ENCODE measurements around the gene FKBP15. TPM values are rescaled to one million over a fixed set of nuclear protein-coding genes. Genes with fewer than 3 reads are reported as not detected.

Gene FKBP15
- total RNA-seq, 1 donor from 2014 or later: 36.9 TPM

DNA sequence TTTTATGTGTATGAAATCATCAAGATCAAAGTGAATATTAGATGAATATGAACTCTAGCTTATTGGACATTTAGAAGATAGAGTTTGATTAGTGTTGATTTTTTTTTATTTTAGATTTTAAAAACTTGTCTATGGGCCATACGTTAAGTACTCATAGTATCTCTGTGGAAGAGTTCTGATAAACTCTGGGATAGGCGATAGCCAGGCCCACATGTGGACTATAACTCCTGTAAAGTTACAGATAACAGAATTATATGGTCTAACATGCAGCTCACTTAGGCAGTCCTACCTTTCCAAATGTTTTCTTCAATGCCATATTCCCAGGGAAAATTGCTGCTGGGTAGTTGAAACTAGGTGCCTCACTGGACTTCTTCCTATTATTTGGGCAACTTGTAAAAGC lies 10.6 kb upstream of the FKBP15 start:
- intact Hi-C loops (cut with micrococcal nuclease): loop anchor here (1.0 kb wide), 1 partner anchor 10 kb away; the partner anchor contains the start of genes FKBP15 and SLC31A1

DNA sequence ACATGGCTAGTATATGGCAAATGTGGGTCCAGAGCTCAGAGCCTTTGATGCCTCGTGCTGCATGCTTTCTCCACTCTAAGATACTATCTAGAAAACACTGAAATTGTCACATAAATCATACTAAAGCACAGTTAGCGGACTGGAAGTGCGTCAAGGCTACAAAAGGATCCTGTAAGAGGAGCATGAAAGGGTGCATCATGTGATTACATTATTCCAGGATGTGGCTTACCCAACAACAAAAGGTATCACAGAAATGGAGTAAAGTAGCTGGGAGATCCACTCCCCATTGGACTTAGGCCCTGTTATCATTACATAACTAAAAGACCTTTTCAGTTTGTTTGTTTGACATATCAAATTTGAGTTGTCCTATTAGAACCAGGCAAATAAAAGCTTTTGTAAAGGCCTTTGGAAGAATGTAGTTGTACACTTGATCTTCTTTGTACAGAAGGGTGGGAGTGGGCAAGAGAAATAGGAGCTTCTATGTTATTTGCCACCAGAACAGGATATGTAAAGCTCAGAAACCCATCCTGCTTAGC lies 7.1 kb upstream of the FKBP15 start:
- intact Hi-C loops (cut with micrococcal nuclease): loop anchor here (10.0 kb wide), 1 partner anchor 1157 kb away; the partner anchor contains the start of gene AKNA

DNA sequence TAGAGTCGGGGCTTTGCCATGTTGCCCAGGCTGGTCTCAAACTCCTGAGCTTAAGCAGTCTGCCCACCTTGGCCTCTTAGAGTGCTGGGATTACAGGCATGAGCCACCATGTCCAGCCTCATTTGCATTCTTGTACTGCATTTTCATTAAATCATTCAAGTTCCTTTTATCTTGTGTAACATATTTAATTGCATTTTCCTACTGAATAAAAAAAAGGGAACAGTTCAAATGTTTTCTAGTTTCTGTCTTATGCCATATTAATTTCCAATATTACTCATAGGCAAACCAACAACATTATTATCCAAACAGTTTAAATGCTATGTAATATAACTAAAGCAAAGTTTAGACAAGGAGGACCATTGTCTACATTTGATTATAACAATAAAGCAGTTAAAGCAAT lies 6.4 kb upstream of the FKBP15 start:
- intact Hi-C loops (cut with micrococcal nuclease): loop anchor here (10.0 kb wide), 1 partner anchor 1157 kb away; the partner anchor contains the start of gene AKNA

DNA sequence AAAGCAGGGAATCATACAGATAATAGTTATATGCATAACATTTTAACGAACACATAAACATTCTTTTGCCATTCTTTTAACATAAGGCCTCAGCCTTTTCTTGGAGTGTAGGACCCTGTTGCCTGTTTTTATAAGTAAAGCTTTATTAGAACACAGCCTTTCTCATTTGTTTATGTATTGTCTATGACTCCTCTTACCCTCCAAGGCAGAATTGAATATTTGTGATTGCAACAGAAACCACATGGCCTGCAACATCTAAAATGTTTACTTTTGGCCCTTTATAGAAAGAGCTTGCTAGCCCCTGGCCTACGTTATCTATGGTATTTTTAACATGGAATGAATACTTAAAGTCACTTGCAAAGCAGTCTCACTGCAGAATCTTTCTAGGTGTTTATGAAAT lies 2.9 kb upstream of the FKBP15 start:
- intact Hi-C loops (cut with micrococcal nuclease): loop anchor here (5.0 to 10.0 kb wide), 2 partner anchors 1161 to 1327 kb away; partner anchors contain the start of genes AKNA and UGCG

DNA sequence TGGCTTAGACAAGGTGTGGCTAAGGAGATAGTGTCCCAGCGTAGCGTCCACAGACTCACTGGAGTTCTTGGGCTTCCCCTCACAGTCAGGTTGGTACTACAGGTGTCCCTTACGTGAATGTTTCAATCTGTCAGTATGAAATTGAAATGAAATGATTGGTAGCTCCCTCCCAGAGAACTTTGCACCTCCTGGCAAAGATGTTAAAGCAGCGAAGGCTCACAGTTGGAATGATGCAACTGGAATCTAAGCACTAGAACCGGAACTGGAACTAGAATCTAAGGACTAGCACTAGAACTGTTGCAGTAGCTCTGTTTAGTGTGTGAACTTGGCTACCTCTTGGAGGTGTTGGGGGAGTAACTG lies 1.4 kb upstream of the FKBP15 start:
- intact Hi-C loops (cut with micrococcal nuclease): loop anchor here (5.0 to 10.0 kb wide), 2 partner anchors 1162 to 1325 kb away; partner anchors contain the start of genes AKNA and UGCG

DNA sequence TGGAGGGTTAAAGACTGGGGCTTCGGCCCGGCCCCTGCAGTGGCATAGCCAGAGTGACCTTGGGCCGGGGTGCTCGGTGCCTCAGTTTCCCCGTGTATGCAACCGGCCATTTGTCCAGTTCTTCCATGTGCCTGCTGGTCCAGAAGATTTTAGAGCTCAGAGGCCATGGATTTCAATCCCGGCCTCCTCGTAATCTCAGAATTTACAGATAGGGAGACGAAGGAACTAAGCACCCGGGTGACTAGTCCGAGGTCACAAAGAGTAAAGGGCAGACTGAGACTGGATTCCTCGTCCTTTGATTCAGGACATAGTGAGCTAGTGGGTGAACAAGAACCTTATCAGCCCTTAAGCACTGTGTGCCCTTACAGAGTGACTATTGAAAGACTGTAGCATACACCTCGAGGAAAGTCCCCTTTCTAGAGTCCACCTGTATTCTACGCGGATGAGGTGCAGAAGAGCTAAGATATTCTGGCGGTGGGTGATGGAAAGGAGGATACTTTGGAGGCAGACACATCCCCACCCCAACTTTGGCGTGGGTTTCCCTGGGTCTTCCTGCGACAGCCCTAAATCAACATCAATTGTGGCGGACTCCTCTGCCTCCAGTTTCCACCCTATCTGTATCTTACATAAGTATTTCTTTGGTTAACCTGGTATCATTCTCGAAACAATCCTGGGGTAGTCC lies 864 bp upstream of the FKBP15 start:
- intact Hi-C loops (cut with micrococcal nuclease): loop anchor here (1.0 to 10.0 kb wide), 11 partner anchors 10 to 1325 kb away; partner anchors contain the start of genes AKNA, C9orf43, CDC26 and HDHD3

- intact Hi-C loops (cut with micrococcal nuclease): loop anchor here (1.0 to 10.0 kb wide), 11 partner anchors 12 to 1323 kb away; partner anchors contain the start of genes AKNA, C9orf43, CDC26 and HDHD3
These were observed 542 bp downstream of the FKBP15 start for GRCh38 chr9:113220467-113221002.

GRCh38 chr9:113219969-113220368 lies 1.1 kb downstream of the FKBP15 start:
- intact Hi-C loops (cut with micrococcal nuclease): loop anchor here (2.0 to 10.0 kb wide), 5 partner anchors 131 to 1323 kb away; partner anchors contain the start of genes AKNA, INIP and UGCG

GRCh38 chr9:113219186-113219936 lies 1.7 kb downstream of the FKBP15 start:
- intact Hi-C loops (cut with micrococcal nuclease): no loop called here

DNA sequence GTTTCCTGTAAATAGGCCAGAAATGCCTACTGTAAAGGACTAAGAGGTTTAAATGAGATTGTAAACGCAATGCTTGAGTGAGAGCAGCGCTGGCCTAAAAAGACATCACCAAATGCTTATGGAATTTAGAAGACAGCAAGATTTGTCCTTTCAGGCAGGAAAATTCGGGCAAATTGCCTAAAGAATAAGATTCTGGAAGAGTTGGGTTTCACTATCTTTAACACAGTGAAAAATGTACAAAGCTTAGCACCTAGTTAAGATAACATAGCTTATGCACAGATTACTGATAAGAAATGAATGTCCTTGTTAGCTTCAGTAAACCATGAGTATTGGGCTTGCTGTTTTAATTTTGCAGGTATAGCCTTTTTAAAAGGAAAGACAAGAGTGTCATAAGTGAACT lies 4.7 kb downstream of the FKBP15 start:
- intact Hi-C loops (cut with micrococcal nuclease): no loop called here

GRCh38 chr9:113215132-113215531 lies 5.9 kb downstream of the FKBP15 start:
- intact Hi-C loops (cut with micrococcal nuclease): no loop called here

DNA sequence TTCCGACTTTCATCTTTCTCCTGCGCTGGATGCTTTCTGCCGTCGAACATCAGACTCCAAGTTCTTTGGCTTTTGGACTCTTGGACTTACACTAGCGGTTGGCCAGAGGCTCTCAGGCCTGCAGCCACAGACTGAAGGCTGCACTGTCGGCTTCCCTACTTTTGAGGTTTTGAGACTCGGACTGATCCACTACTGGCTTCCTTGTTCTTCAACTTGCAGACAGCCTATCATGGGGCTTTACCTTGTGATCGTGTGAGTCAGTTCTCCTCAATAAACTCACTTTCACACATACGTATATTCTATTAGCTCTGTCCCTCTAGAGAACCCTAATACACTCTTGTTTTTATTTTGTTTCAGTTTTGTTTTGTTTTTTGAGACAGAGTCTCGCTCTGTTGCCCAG lies 10.3 kb downstream of the FKBP15 start:
- intact Hi-C loops (cut with micrococcal nuclease): no loop called here

DNA sequence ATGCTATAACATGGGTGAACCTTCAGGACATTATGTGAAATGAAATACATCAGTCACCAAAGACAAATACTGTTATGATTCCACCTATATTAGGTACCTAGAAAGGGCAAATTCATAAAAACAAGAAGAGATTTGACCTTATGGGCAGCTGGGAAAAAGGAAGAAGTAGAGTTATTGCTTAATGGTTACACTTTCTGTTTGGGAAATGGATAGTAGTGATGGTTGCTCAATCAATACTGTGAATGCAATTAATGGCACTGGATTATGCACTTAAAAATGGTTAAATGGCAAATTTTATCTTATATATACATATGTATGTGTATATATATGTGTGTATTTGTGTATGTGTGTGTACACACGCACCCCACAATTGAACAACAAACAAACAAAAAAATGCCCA lies 15.2 kb downstream of the FKBP15 start:
- intact Hi-C loops (cut with micrococcal nuclease): no loop called here

DNA sequence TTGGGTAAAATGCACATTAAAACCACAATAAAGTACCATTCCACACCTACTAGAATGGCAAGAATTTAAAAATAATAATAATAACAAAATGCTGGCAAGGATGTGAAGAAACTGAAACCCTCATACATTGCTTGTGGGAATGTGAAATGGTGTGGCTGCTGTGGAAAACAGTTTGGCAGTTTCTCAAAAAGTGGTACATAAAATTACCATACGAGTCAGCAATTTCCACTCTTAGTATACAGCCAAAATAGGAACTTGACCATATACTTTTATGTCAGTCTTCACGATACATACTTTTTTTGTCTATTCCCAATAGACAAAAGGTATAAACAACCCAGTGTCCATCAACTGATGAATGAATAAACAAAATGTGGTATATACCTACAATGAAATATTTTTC lies 15.6 kb downstream of the FKBP15 start:
- intact Hi-C loops (cut with micrococcal nuclease): no loop called here

- intact Hi-C loops (cut with micrococcal nuclease): no loop called here
These were observed 21.3 kb downstream of the FKBP15 start for GRCh38 chr9:113199683-113200329.

DNA sequence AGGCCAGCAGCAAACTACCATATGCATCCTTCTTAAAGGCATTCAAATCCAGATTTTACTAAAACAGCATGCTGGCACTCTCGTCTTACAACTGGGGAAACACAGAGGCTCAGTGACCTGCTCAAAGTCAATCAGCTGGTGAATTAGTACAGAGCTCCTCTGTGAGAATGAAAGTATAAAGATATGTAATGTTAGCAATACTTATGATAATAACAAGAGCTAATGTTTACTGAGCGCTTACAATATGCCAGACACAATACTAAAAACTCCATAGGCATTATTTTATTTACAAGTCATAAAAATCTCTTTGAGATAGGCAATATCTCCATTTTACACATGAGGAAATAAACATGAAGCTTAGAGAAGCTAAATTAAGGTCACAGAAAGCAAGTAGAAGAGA lies 28.6 kb downstream of the FKBP15 start:
- intact Hi-C loops (cut with micrococcal nuclease): no loop called here

GRCh38 chr9:113187929-113188595 lies 33.0 kb downstream of the FKBP15 start:
- intact Hi-C loops (cut with micrococcal nuclease): no loop called here

DNA sequence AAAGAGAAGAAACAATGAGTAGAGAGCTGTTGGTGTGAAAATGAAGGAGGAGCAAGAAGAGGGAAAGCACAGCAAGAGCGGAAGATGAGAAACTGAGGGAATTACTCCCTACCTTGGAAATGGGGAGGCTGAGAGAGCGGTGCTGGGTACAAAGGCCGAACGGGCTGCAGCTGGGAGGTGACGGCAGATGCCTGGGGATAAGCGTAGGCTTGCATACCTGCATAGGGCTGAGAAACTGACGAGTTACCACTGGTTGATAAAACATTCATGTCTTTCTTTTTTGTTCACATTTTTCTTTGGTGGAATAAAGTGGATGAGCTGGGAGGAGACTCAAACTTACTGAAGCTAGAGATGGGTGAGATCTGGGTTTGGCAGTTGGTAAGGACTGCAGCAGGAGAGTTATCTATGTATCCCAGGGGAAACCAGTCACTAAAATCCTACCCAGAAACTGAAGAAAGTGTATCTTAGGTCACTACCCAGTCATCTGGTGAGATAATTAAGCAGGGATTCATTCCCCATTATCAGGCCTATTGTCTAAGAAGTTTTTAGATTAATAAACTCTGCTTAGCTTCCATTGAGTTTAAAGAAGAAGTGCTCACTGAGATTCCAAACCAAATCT lies 34.8 kb downstream of the FKBP15 start:
- intact Hi-C loops (cut with micrococcal nuclease): no loop called here

- intact Hi-C loops (cut with micrococcal nuclease): no loop called here
These were observed 35.8 kb downstream of the FKBP15 start for GRCh38 chr9:113185271-113185670.

DNA sequence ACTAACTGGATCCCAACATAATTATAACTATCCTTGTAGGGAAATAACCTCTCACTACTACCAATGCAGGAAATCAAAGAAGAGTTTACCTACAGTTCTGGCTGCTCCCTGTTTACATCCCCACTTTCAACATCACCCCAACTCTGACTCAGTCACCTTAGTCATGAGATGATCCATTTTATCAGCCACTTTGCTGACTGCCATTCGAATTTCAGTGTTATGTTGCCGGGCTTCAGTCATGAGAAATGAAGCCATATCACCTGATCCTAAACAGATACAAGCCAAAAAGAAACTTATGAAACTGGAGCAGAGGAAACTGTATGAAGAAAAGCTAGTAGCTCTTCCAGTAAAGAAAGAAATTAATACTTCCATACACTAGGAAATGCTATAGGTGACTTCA lies 36.5 kb downstream of the FKBP15 start:
- intact Hi-C loops (cut with micrococcal nuclease): no loop called here
